ENCODE results near the gene ANKS3.

DNA sequence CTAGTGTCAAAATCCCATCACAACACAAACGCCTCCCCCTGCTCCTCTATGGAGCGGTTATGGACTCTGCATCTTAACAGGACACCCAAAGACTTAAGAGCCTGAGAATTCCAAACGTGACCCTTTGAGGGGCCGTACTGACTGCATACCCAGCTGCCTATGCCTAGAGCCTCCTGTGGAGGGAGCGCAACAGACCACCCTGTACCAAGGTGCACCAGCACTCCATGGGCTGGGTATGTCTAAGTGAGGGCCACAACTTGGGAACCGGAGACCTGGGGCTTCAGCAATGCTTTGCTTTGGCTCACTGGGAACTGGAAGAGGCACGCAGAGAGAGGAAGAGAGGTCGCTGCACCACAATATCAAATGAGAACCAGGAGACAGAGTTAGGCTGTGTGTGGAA lies 5.4 kb downstream of the ANKS3 start:
- TF ChIP-seq, protein P1, sequence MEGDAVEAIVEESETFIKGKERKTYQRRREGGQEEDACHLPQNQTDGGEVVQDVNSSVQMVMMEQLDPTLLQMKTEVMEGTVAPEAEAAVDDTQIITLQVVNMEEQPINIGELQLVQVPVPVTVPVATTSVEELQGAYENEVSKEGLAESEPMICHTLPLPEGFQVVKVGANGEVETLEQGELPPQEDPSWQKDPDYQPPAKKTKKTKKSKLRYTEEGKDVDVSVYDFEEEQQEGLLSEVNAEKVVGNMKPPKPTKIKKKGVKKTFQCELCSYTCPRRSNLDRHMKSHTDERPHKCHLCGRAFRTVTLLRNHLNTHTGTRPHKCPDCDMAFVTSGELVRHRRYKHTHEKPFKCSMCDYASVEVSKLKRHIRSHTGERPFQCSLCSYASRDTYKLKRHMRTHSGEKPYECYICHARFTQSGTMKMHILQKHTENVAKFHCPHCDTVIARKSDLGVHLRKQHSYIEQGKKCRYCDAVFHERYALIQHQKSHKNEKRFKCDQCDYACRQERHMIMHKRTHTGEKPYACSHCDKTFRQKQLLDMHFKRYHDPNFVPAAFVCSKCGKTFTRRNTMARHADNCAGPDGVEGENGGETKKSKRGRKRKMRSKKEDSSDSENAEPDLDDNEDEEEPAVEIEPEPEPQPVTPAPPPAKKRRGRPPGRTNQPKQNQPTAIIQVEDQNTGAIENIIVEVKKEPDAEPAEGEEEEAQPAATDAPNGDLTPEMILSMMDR (conservative IDR thresholded peaks at IDR 0.05), result no peak
- no peak for TF ChIP-seq EZH2 (IDR thresholded peaks at IDR 0.05; ENCODE audit: low read depth)
